K562 (cell line): ENCODE results near the gene KRTAP2-4.

ENCODE experiments used
- CGGBP1 ChIP-seq: fragments of 250-450 bp; sonication (Bioruptor Pico); IDR thresholded peaks from 2 replicates; pipeline ENCODE4 v1.9.0; 2021; ENCODE audit warnings: mild to moderate bottlenecking
- EP300 ChIP-seq: IDR thresholded peaks from 2 replicates; pipeline ENCODE4 v1.6.1; 2012; ENCODE audit warnings: low read length, improper control_type of control experiment
- IFI16 ChIP-seq: fragments of 250-450 bp; sonication (Bioruptor Pico); IDR thresholded peaks from 2 replicates; pipeline ENCODE4 v2.1.2; 2022; ENCODE audit warnings: mild to moderate bottlenecking, inconsistent platforms
- JUN ChIP-seq, 2 experiments: sonication (generic) in 1 of 2; formaldehyde crosslinking in 1 of 2; IDR thresholded peaks; 2 replicates each; pipeline versions ENCODE4 v1.6.1 to v1.8.0; 2012 to 2022; ENCODE audit warnings: borderline replicate concordance in 2 of 2, mild to moderate bottlenecking in 2 of 2, improper control_type of control experiment in 1 of 2, low read depth in 1 of 2, low read length in 1 of 2, missing genetic modification reagents in 1 of 2
- MAX ChIP-seq: sonication (generic); formaldehyde crosslinking; IDR thresholded peaks from 2 replicates; pipeline ENCODE4 v1.9.0; 2022; ENCODE audit warnings: mild to moderate bottlenecking, missing genetic modification reagents
- NCOR1 ChIP-seq: fragments of 450-650 bp; IDR thresholded peaks from 2 replicates; pipeline ENCODE4 v1.6.1; 2016; ENCODE audit warnings: mild to moderate bottlenecking, moderate library complexity
- SMC3 ChIP-seq: conservative IDR thresholded peaks from 2 replicates; pipeline ENCODE4 v1.6.1; 2011; ENCODE audit warnings: low read depth, low read length, improper control_type of control experiment; ENCODE audit not compliant: insufficient read depth
- USF2 ChIP-seq: sonication (generic); formaldehyde crosslinking; IDR thresholded peaks from 2 replicates; pipeline ENCODE4 v1.5.0; 2020; ENCODE audit warnings: missing genetic modification reagents
- ZBTB11 ChIP-seq, 3 experiments: fragments of 200-800 bp in 1 of 3; fragments of 250-450 bp in 1 of 3; fragments of 450-650 bp in 1 of 3; sonication (Bioruptor Pico) in 1 of 3; sonication (Bioruptor generic) in 1 of 3; formaldehyde crosslinking in 1 of 3; IDR thresholded peaks; 2 replicates each; pipeline versions ENCODE4 v1.6.1 to v1.8.0; 2016 to 2022; ENCODE audit warnings: mild to moderate bottlenecking in 2 of 3, missing genetic modification characterization in 2 of 3, missing compliant biosample characterization in 1 of 3, moderate library complexity in 1 of 3
- ZNF184 ChIP-seq: sonication (generic); formaldehyde crosslinking; IDR thresholded peaks from 2 replicates; pipeline ENCODE4 v1.5.0; 2020; ENCODE audit warnings: missing genetic modification reagents
- ZNF436 ChIP-seq: fragments of 250-450, 450-650 bp; sonication (Bioruptor Pico); formaldehyde crosslinking; IDR thresholded peaks from 2 replicates; pipeline ENCODE4 v1.7.0; 2020; ENCODE audit warnings: mild to moderate bottlenecking
- TF ChIP-seq, protein P1 (sequence below): fragments of 250-450 bp; sonication (Bioruptor Pico); IDR thresholded peaks from 2 replicates; pipeline ENCODE4 v1.8.0; 2021; ENCODE audit warnings: moderate library complexity, mild to moderate bottlenecking, inconsistent platforms

DNA sequence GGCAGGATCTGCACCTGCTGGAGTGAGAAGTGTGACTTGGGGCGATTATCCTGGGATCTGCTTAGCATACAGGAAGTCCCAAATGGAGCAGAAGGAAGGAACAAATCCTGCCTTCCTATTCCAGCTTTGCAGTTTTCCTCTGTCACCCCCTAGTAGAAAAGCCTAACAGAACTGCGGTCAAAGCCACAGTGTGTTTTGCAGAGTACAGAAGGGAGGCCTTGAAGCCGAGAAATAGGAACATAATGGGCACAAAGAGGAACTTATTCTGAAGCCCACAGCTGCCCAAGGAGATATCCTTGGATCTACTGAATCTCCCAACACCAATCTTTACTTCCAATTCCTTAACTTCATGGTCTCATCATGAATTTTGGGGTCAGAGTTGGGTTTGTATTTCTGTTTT lies 47.1 kb downstream of the KRTAP2-4 start:
- TF ChIP-seq NCOR1 (no peak), ZNF436 (CRISPR knock-in tag) (no peak), USF2 (CRISPR knock-in tag) (no peak), ZBTB11 (CRISPR knock-in tag; IDR thresholded peaks at IDR 0.05) (no peak), MAX (CRISPR knock-in tag) (no peak), IFI16 (CRISPR knock-in tag) (no peak), EP300 (no peak), ZNF184 (CRISPR knock-in tag) (no peak), CGGBP1 (CRISPR knock-in tag) (no peak), SMC3 (no peak), JUN (IDR thresholded peaks at IDR 0.05; ENCODE audit: borderline replicate concordance, low read depth, low read length) (no peak), JUN (CRISPR knock-in tag; IDR thresholded peaks at IDR 0.05; ENCODE audit: borderline replicate concordance) (no peak)
- TF ChIP-seq, protein P1, sequence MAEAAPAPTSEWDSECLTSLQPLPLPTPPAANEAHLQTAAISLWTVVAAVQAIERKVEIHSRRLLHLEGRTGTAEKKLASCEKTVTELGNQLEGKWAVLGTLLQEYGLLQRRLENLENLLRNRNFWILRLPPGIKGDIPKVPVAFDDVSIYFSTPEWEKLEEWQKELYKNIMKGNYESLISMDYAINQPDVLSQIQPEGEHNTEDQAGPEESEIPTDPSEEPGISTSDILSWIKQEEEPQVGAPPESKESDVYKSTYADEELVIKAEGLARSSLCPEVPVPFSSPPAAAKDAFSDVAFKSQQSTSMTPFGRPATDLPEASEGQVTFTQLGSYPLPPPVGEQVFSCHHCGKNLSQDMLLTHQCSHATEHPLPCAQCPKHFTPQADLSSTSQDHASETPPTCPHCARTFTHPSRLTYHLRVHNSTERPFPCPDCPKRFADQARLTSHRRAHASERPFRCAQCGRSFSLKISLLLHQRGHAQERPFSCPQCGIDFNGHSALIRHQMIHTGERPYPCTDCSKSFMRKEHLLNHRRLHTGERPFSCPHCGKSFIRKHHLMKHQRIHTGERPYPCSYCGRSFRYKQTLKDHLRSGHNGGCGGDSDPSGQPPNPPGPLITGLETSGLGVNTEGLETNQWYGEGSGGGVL: no peak
